Measurements from ENCODE around the gene ALAS1. TPM values are rescaled to one million over a fixed set of nuclear protein-coding genes. Genes with fewer than 3 reads are reported as not detected.

Gene ALAS1
- 16.3 and 18.0 TPM in 2 replicates for total RNA-seq

GRCh38 chr3:52197842-52198625 lies at the start of gene ALAS1:
ALAS1 (plus strand) TSS chr3:52198160; CDS start chr3:52199242, 1,082 bp downstream.

GRCh38 chr3:52154135-52155094 lies 43.5 kb upstream of the ALAS1 start, which contains the start of gene POC1A:
POC1A (minus strand) TSS chr3:52154423; CDS start chr3:52154372, 51 bp downstream.

GRCh38 chr3:52225452-52226228 lies 27.7 kb downstream of the ALAS1 start, which contains the start of gene TLR9:
TLR9 (minus strand) TSS chr3:52225645; CDS start chr3:52225529, 116 bp downstream.

GRCh38 chr3:52238761-52239701 lies 41.1 kb downstream of the ALAS1 start, which contains the start of gene TWF2:
TWF2 (minus strand) TSS chr3:52239158; CDS start chr3:52239016, 142 bp downstream.

GRCh38 chr3:52245322-52246263 lies 47.6 kb downstream of the ALAS1 start, which contains the start of gene PPM1M:
PPM1M (plus strand) TSS chr3:52245759; CDS start chr3:52245825, 66 bp downstream.

Other genes starting within 250 kb of the ALAS1 start
- gene GPR62, start 242.8 kb upstream of the ALAS1 start, total RNA-seq: 0.12 TPM in 1 of 2 replicates, not detected in the other
- 35.4 and 50.2 TPM in 2 replicates for gene PCBP4, start 230.7 kb upstream of the ALAS1 start, total RNA-seq
- 59.8 and 81.4 TPM in 2 replicates for gene ABHD14B, start 224.1 kb upstream of the ALAS1 start, total RNA-seq
- gene ABHD14A, start 223.1 kb upstream of the ALAS1 start, total RNA-seq: 39.6 and 47.2 TPM in 2 replicates
- 46.6 and 47.5 TPM in 2 replicates for gene ACY1, start 214.6 kb upstream of the ALAS1 start, total RNA-seq
- gene RPL29, start 202.3 kb upstream of the ALAS1 start, total RNA-seq: 2,153 and 2,428 TPM in 2 replicates
- gene DUSP7, start 141.6 kb upstream of the ALAS1 start, total RNA-seq: 8.9 and 12.9 TPM in 2 replicates
- gene POC1A, start 43.7 kb upstream of the ALAS1 start, total RNA-seq: 1.2 and 2.1 TPM in 2 replicates
- not detected in 2 replicates for gene TLR9, start 27.5 kb downstream of the ALAS1 start, total RNA-seq
- gene TWF2, start 41.0 kb downstream of the ALAS1 start, total RNA-seq: 81.2 and 92.4 TPM in 2 replicates
- 16.3 and 20.8 TPM in 2 replicates for gene PPM1M, start 47.6 kb downstream of the ALAS1 start, total RNA-seq
- gene WDR82, start 80.5 kb downstream of the ALAS1 start, total RNA-seq: 48.1 and 50.2 TPM in 2 replicates
- gene GLYCTK, start 89.7 kb downstream of the ALAS1 start, total RNA-seq: 2.7 and 3.1 TPM in 2 replicates
- 1.9 and 8.8 TPM in 2 replicates for gene DNAH1, start 118.2 kb downstream of the ALAS1 start, total RNA-seq
- gene BAP1, start 211.8 kb downstream of the ALAS1 start, total RNA-seq: 50.4 and 57.7 TPM in 2 replicates
- gene PHF7, start 212.5 kb downstream of the ALAS1 start, total RNA-seq: 3.6 and 6.6 TPM in 2 replicates
- 0.06 and 0.10 TPM in 2 replicates for gene SEMA3G, start 246.9 kb downstream of the ALAS1 start, total RNA-seq